Daoy (cell line): ENCODE measurements around the gene CACNA1G. TPM values are rescaled to one million over a fixed set of nuclear protein-coding genes. Genes with fewer than 3 reads are reported as not detected.

Source experiments
- DNase-seq: peaks from one replicate; pipeline ENCODE4 v3.0.0-alpha.2; 2015; ENCODE audit warnings: low read depth
- total RNA-seq: library from RNA; depleted of rRNA; stranded (reverse); fragments of >200 nt; shearing (Covaris generic); gene quantifications from 2 replicates; pipeline ENCODE4 v1.2.3, GENCODE V29; 2014

Gene CACNA1G
- total RNA-seq, 1 experiment from 2014 or later = 0.23 TPM

GRCh38 chr17:50613007-50613992 is 52.8 kb downstream of the CACNA1G start:
- peak; percentile 25 for DNase-seq

GRCh38 chr17:50614471-50615051 is 54.0 kb downstream of the CACNA1G start:
- DNase-seq = no peak

- DNase-seq = no peak
Measured at GRCh38 chr17:50615828-50616227, 55.3 kb downstream of the CACNA1G start.

- DNase-seq = no peak
Measured at GRCh38 chr17:50618300-50618699, 57.8 kb downstream of the CACNA1G start.

GRCh38 chr17:50618941-50619340 is 58.4 kb downstream of the CACNA1G start:
- DNase-seq = peak; percentile 30

- DNase-seq = no peak
Measured at GRCh38 chr17:50619489-50619888, 59.0 kb downstream of the CACNA1G start.

GRCh38 chr17:50620237-50620636 is 59.7 kb downstream of the CACNA1G start:
- DNase-seq = no peak

- no peak for DNase-seq
Measured at GRCh38 chr17:50620858-50621257, 60.3 kb downstream of the CACNA1G start.

- no peak for DNase-seq
Measured at GRCh38 chr17:50621574-50622031, 61.1 kb downstream of the CACNA1G start.

GRCh38 chr17:50624321-50624934 is 63.9 kb downstream of the CACNA1G start:
- DNase-seq = no peak

GRCh38 chr17:50625032-50625871 is 64.7 kb downstream of the CACNA1G start:
- DNase-seq = no peak

- DNase-seq = peak; percentile 80
Measured at GRCh38 chr17:50626037-50626574, 65.6 kb downstream of the CACNA1G start.

- no peak for DNase-seq
Measured at GRCh38 chr17:50627036-50627781, 66.7 kb downstream of the CACNA1G start.

- no peak for DNase-seq
Measured at GRCh38 chr17:50627782-50628601, 67.5 kb downstream of the CACNA1G start.

GRCh38 chr17:50629902-50630301 is 69.4 kb downstream of the CACNA1G start:
- DNase-seq = no peak

GRCh38 chr17:50630524-50631194 is 70.1 kb downstream of the CACNA1G start:
- peak; percentile 56 for DNase-seq

GRCh38 chr17:50631195-50631907 is 70.8 kb downstream of the CACNA1G start:
- DNase-seq = peak; percentile 36

- no peak for DNase-seq
Measured at GRCh38 chr17:50631908-50632571, 71.5 kb downstream of the CACNA1G start.
